Measurements from ENCODE around the gene STIMATE.

Gene STIMATE

DNA sequence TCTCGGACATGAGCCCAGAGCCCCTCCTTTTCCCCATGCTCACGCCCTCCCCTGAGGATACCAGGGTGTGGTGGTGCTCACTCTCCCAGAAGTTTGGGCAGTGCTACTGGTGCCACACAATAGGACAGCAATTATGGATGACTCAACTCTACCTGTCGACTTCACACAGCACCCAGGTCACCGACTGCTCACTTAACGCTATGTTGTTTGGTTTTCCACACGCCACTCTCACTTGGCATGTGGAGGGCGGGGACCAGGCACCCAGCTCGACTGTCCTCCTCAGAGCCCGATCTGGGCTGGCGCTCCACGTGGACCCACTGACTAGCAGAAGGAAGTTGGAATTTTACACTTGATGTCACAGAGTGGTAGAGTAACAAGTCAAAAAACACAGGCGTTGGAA, 30.9 kb downstream of the STIMATE start:
- DNase-seq (ENCODE audit: low spot score): no peak
- in situ Hi-C loops (cut with MboI; ENCODE audit: low sequenced_read_pairs, unreplicated experiment): no loop called here
- no peak for TF ChIP-seq CTCF (IDR thresholded peaks at IDR 0.05; ENCODE audit: borderline replicate concordance, control extremely low read depth, extremely low read depth, insufficient read depth, missing control alignments)

DNA sequence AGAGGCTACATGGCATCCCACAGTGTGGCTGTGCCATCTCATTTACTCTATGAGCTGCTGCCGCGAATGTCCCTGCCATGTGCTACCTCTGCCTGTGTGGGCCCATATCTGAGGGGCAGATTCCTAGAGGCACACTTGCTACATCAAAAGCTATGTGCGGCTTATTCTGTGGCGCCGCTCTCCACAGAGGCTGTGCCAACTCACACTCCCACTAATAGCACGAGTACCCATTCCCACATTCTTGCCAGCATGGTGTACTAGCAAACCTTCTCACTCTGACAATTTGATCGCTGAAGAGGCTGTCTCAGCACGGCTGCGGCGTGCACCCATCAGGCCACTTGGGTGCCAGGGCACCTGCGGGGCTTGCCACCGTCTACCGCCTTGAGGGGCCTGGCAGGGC, 31.4 kb downstream of the STIMATE start:
- in situ Hi-C loops (cut with MboI; ENCODE audit: low sequenced_read_pairs, unreplicated experiment): no loop called here
- DNase-seq (ENCODE audit: low spot score): no peak
- TF ChIP-seq CTCF (IDR thresholded peaks at IDR 0.05; ENCODE audit: borderline replicate concordance, control extremely low read depth, extremely low read depth, insufficient read depth, missing control alignments): no peak

GRCh38 chr3:52860424-52860768, 37.0 kb downstream of the STIMATE start:
- DNase-seq (ENCODE audit: low spot score): no peak
- TF ChIP-seq CTCF (IDR thresholded peaks at IDR 0.05; ENCODE audit: borderline replicate concordance, control extremely low read depth, extremely low read depth, insufficient read depth, missing control alignments): no peak
- in situ Hi-C loops (cut with MboI; ENCODE audit: low sequenced_read_pairs, unreplicated experiment): no loop called here

- in situ Hi-C loops (cut with MboI; ENCODE audit: low sequenced_read_pairs, unreplicated experiment): no loop called here
- TF ChIP-seq CTCF (IDR thresholded peaks at IDR 0.05; ENCODE audit: borderline replicate concordance, control extremely low read depth, extremely low read depth, insufficient read depth, missing control alignments): no peak
- no peak for DNase-seq (ENCODE audit: low spot score)
Measured at GRCh38 chr3:52859686-52860423, 37.5 kb downstream of the STIMATE start.

DNA sequence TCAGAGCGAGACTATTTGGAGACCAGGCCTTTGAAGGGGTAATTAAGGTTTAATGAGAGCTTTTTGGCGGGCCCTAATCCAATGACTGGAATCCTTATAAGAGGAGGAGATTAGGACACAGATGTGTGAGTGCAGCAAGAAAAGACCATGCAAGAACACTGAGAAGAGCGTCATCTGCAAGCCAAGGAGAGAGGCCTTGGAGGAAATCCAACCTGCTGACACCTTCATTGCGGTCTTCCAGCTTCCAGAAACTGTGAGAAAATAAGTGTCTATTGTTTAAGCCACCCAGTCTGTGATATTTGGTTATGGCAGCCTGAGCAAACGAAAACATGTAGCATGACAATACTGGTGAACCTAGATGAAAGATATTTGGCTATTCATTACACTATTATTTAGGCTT, 39.5 kb downstream of the STIMATE start:
- no peak for DNase-seq (ENCODE audit: low spot score)
- in situ Hi-C loops (cut with MboI; ENCODE audit: low sequenced_read_pairs, unreplicated experiment): no loop called here
- TF ChIP-seq CTCF (IDR thresholded peaks at IDR 0.05; ENCODE audit: borderline replicate concordance, control extremely low read depth, extremely low read depth, insufficient read depth, missing control alignments): no peak

DNA sequence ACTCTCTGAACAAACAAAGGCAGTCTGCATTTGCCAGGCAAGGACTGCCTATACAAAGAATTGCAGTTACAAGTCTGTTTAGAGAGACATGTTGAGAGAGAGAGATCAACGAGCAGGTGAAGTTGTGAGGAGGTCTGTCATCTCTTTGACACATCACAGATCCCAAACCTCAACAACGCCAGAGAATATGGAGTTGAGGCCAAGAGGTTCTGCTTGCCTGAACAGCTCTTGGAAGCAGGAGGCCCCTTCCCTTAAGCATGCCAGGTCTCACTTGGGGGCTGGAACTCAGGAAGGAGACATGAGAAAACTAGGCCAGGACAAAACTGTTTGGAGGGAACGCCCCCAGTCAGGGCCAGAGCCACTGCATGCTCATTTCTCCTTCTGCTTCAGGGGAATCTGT, 40.2 kb downstream of the STIMATE start:
- in situ Hi-C loops (cut with MboI; ENCODE audit: low sequenced_read_pairs, unreplicated experiment): no loop called here
- TF ChIP-seq CTCF (IDR thresholded peaks at IDR 0.05; ENCODE audit: borderline replicate concordance, control extremely low read depth, extremely low read depth, insufficient read depth, missing control alignments): no peak

More for the DNA sequence above, 40.2 kb downstream of the STIMATE start:
- DNase-seq (ENCODE audit: low spot score): no peak
